HEK293T (cell line): Measurements from ENCODE around the gene BCAR3.

ENCODE experiments used
- CTCF ChIA-PET: fragments of 350-600 bp; formaldehyde crosslinking; extraction: SDS; loops from one replicate; lab custom pipeline; 2021; ENCODE audit warnings: antibody characterized with exemption, inconsistent platforms; lab: Yijun Ruan, JAX
- POLR2A ChIA-PET: fragments of 350-600 bp; formaldehyde crosslinking; extraction: SDS; loops from one replicate; lab custom pipeline; 2020; ENCODE audit warnings: antibody characterized with exemption, inconsistent platforms; lab: Yijun Ruan, JAX
- DNase-seq: peaks from one replicate; pipeline ENCODE4 v3.0.0; 2012; ENCODE audit warnings: mixed read lengths; ENCODE audit errors: extremely low spot score
- ARNT ChIP-seq: fragments of 450-650 bp; IDR thresholded peaks from 2 replicates; pipeline ENCODE4 v1.6.1; 2017; ENCODE audit warnings: mild to moderate bottlenecking
- BHLHE40 ChIP-seq: fragments of 450-650 bp; IDR thresholded peaks from 2 replicates; pipeline ENCODE4 v1.6.1; 2016; ENCODE audit warnings: mild to moderate bottlenecking, moderate library complexity, borderline replicate concordance
- CTBP1 ChIP-seq: fragments of 450-650 bp; IDR thresholded peaks from 2 replicates; pipeline ENCODE4 v1.6.1; 2016; ENCODE audit warnings: borderline replicate concordance
- ELF4 ChIP-seq: fragments of 450-650 bp; IDR thresholded peaks from 2 replicates; pipeline ENCODE4 v1.6.1; 2017; ENCODE audit warnings: antibody characterized with exemption
- FOXA1 ChIP-seq: fragments of 450-650 bp; IDR thresholded peaks from 2 replicates; pipeline ENCODE4 v1.6.1; 2016; ENCODE audit warnings: mild to moderate bottlenecking
- FOXK2 ChIP-seq: fragments of 450-650 bp; IDR thresholded peaks from 2 replicates; pipeline ENCODE4 v1.6.1; 2016; ENCODE audit warnings: mild to moderate bottlenecking
- FOXM1 ChIP-seq: fragments of 450-650 bp; IDR thresholded peaks from 2 replicates; pipeline ENCODE4 v1.6.1; 2017; ENCODE audit warnings: mild to moderate bottlenecking, borderline replicate concordance
- HDGF ChIP-seq: fragments of 450-650 bp; IDR thresholded peaks from 2 replicates; pipeline ENCODE4 v1.6.1; 2017; ENCODE audit warnings: antibody characterized with exemption, borderline replicate concordance
- L3MBTL2 ChIP-seq: fragments of 450-650 bp; conservative IDR thresholded peaks from 2 replicates; pipeline ENCODE4 v1.6.1; 2016; ENCODE audit warnings: mild to moderate bottlenecking
- LEF1 ChIP-seq: fragments of 450-650 bp; IDR thresholded peaks from 2 replicates; pipeline ENCODE4 v1.6.1; 2017; ENCODE audit warnings: mild to moderate bottlenecking, borderline replicate concordance
- NFRKB ChIP-seq: fragments of 450-650 bp; IDR thresholded peaks from 2 replicates; pipeline ENCODE4 v1.6.1; 2016; ENCODE audit warnings: mild to moderate bottlenecking, moderate library complexity
- SP1 ChIP-seq: fragments of 450-650 bp; IDR thresholded peaks from 2 replicates; pipeline ENCODE4 v1.6.1; 2017
- SUZ12 ChIP-seq: fragments of 450-650 bp; IDR thresholded peaks from 2 replicates; pipeline ENCODE4 v1.6.1; 2016; ENCODE audit warnings: mild to moderate bottlenecking
- TARDBP ChIP-seq: fragments of 450-650 bp; IDR thresholded peaks from 2 replicates; pipeline ENCODE4 v1.6.1; 2016
- ZNF384 ChIP-seq: fragments of 450-650 bp; IDR thresholded peaks from 2 replicates; pipeline ENCODE4 v1.6.1; 2016
- TF ChIP-seq, protein P1 (sequence below): fragments of 450-650 bp; IDR thresholded peaks from 2 replicates; pipeline ENCODE4 v1.6.1; 2016

Gene BCAR3

DNA sequence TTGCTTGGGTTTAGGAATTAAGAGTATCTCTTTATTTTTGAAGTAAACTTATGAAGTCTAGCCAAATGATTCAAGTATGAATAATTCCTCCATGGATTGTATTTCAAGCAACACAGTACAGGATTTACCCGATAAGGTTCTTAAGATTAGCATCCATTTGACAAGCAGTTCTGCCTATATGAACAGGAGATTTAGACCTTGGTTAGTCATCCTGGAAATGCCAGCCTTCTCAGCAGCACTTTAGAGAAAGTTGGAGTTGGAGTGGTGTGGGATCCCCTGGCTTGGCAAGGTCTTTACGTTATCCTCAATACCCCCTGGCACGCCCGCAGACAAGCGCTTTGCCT is 1.6 kb downstream of the BCAR3 start:
- DNase-seq: no peak
- ChIA-PET CTCF (interaction anchor here (0.8 to 0.9 kb wide), 2 partner anchors 12 to 13 kb away, joined by 3 to 4 read pairs; no protein-coding TSS in a partner anchor), POLR2A (no interaction called here)
- no peak for TF ChIP-seq L3MBTL2
- TF ChIP-seq ARNT: no peak
- no peak for TF ChIP-seq ZNF384
- TF ChIP-seq SP1: no peak
- TF ChIP-seq CTBP1: no peak
- no peak for TF ChIP-seq LEF1
- TF ChIP-seq, protein P1, sequence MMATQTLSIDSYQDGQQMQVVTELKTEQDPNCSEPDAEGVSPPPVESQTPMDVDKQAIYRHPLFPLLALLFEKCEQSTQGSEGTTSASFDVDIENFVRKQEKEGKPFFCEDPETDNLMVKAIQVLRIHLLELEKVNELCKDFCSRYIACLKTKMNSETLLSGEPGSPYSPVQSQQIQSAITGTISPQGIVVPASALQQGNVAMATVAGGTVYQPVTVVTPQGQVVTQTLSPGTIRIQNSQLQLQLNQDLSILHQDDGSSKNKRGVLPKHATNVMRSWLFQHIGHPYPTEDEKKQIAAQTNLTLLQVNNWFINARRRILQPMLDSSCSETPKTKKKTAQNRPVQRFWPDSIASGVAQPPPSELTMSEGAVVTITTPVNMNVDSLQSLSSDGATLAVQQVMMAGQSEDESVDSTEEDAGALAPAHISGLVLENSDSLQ: no peak
- TF ChIP-seq ELF4: no peak
- no peak for TF ChIP-seq TARDBP
- no peak for TF ChIP-seq FOXA1
- no peak for TF ChIP-seq FOXM1
- no peak for TF ChIP-seq SUZ12

DNA sequence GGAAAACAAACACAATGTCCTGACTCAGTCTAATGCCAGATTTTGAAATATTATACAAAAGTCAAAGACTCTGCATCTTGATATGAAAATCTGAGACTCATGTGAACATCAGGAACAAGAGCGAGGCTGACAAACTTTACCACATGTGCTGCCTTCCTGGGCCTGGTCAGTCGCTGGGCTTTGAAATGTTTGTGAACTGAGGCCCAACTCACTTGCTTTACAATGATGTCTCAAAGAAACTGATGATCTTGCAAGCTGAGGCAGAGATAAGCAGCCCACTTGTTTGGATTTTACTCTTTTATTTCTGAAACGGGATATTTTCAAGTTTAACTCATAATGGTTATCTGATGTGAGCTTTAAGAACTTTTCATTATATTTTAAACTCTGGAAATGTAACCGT is 2.1 kb downstream of the BCAR3 start:
- ChIA-PET CTCF (interaction anchor here (0.8 kb wide), 1 partner anchor 11 kb away, joined by 3 read pairs; no protein-coding TSS in a partner anchor), POLR2A (no interaction called here)
- DNase-seq: no peak
- TF ChIP-seq SUZ12: no peak

DNA sequence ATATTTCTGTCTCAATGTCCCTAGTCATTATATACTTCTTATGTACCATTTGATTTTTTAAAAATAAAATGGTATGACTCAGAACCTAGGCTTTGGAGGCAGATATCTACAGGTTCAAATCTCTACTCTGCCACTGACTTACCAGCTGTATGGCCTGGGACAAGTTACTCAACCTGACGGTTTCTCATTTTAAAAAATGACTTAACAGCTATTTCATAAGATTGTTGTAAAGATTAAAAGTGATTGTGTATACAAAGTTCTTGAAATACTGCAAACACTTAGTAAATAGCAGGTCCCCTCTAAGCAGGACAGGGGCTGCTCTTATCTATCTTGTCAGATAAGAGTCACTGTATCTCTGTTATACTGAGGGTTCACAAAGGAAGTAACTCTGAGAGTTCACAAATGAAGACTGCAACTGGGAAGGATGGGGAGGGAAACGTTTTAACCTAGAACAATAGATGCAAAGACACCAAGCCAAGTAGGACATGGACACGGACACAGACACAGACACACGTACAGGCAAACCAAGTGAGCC is 2.6 kb downstream of the BCAR3 start:
- ChIA-PET POLR2A (no interaction called here), CTCF (interaction anchor here (0.8 to 1.0 kb wide), 3 partner anchors 11 to 50 kb away, joined by 3 read pairs; no protein-coding TSS in a partner anchor)
- no peak for DNase-seq
- TF ChIP-seq TARDBP (no peak), CTBP1 (no peak), L3MBTL2 (no peak), FOXK2 (no peak), ZNF384 (no peak), NFRKB (no peak), LEF1 (no peak), FOXM1 (no peak), SP1 (no peak), ARNT (no peak), HDGF (no peak), SUZ12 (no peak), FOXA1 (no peak), ELF4 (no peak), BHLHE40 (no peak)
- TF ChIP-seq, protein P1: no peak

DNA sequence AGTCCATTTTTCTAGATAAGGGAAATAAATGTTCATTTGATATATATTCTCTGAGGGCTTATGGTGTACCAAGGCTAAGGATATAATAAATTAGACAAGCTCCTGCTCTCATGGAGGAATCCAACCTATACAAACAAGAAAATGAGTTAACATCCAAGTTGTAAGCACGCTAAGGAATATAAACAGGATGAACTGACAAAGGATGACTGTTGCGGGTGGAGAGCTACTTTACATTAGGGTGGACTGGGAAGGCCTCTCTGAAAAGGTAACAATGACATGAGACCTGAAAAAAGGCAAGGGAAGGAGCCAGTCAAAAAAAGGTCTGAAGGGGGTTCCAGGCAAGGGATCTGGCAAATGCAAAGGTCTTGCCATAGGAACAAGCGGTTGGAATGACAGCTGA is 3.1 kb downstream of the BCAR3 start:
- TF ChIP-seq ZNF384: no peak
- no peak for TF ChIP-seq ARNT
- TF ChIP-seq NFRKB: no peak
- no peak for TF ChIP-seq SP1
- TF ChIP-seq L3MBTL2: no peak
- TF ChIP-seq TARDBP: no peak
- TF ChIP-seq FOXK2: no peak
- no peak for TF ChIP-seq CTBP1
- TF ChIP-seq HDGF: no peak
- no peak for TF ChIP-seq FOXA1
- TF ChIP-seq LEF1: no peak
- TF ChIP-seq FOXM1: no peak
- no peak for TF ChIP-seq BHLHE40
- no peak for TF ChIP-seq SUZ12
- TF ChIP-seq, protein P1: no peak
- ChIA-PET POLR2A (no interaction called here), CTCF (interaction anchor here (0.8 to 1.0 kb wide), 2 partner anchors 11 to 49 kb away, joined by 3 read pairs; no protein-coding TSS in a partner anchor)
- no peak for DNase-seq

DNA sequence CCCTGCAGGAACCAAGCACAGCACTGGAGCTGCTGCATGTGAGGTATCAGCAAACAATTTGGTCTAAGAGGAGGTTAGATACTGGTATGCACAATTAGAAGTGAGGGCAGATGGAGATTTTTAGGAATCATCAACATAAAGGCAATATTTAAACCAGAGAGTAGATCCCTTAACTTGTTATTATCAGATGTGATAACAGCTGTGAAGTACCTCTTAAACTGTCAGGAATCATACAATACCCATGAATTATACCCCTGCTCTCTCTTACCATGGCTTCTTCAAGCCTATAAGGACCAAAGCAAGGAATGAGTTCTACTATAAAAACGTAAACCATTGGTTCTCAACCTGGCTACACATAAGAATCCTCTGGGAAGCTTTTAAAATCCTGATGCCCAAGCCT is 3.9 kb downstream of the BCAR3 start:
- POLR2A ChIA-PET: no interaction called here
- TF ChIP-seq SP1 (no peak), SUZ12 (no peak), L3MBTL2 (no peak), FOXK2 (no peak), HDGF (no peak), ELF4 (no peak), BHLHE40 (no peak), NFRKB (no peak), ZNF384 (no peak), TARDBP (no peak), FOXA1 (no peak), LEF1 (no peak), CTBP1 (no peak)
- TF ChIP-seq, protein P1: no peak
- CTCF ChIA-PET: interaction anchor here (1.0 kb wide), 1 partner anchor 10 kb away, joined by 3 read pairs; no protein-coding TSS in a partner anchor
- no peak for DNase-seq

DNA sequence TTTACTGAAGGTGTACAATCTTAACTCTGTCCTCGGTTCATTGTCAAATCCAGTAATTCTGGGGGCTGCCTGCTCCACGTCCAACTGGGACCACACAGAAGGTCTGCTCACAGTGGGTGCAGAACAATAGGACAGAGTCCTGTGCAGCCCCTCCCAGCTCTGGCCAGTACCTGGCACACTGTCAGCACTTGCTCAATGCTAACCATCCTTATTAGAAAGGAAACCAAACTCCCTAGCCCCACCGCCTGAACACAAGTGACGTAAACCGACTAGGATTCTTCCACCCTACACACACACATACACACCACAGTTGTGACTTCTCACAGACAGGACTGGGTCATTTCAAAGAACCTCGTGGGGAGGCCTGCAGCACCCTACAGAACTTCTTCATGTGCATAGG is 5.2 kb downstream of the BCAR3 start:
- TF ChIP-seq CTBP1: no peak
- no peak for TF ChIP-seq NFRKB
- TF ChIP-seq BHLHE40: no peak
- no peak for TF ChIP-seq TARDBP
- no peak for TF ChIP-seq HDGF
- TF ChIP-seq ZNF384: no peak
- no peak for TF ChIP-seq LEF1
- no peak for TF ChIP-seq FOXA1
- TF ChIP-seq, protein P1: no peak
- no peak for TF ChIP-seq ELF4
- TF ChIP-seq SP1: no peak
- TF ChIP-seq SUZ12: no peak
- TF ChIP-seq ARNT: no peak
- DNase-seq: no peak
- ChIA-PET CTCF (interaction anchor here (0.7 kb wide), 1 partner anchor 59 kb away, joined by 4 read pairs; no protein-coding TSS in a partner anchor), POLR2A (no interaction called here)
